Femur (tissue), 1 donor: ENCODE data around the gene MGMT.

Experiments
- DNase-seq: peaks from one replicate; pipeline ENCODE4 v3.0.0-alpha.2; 2017

The MGMT gene

DNA sequence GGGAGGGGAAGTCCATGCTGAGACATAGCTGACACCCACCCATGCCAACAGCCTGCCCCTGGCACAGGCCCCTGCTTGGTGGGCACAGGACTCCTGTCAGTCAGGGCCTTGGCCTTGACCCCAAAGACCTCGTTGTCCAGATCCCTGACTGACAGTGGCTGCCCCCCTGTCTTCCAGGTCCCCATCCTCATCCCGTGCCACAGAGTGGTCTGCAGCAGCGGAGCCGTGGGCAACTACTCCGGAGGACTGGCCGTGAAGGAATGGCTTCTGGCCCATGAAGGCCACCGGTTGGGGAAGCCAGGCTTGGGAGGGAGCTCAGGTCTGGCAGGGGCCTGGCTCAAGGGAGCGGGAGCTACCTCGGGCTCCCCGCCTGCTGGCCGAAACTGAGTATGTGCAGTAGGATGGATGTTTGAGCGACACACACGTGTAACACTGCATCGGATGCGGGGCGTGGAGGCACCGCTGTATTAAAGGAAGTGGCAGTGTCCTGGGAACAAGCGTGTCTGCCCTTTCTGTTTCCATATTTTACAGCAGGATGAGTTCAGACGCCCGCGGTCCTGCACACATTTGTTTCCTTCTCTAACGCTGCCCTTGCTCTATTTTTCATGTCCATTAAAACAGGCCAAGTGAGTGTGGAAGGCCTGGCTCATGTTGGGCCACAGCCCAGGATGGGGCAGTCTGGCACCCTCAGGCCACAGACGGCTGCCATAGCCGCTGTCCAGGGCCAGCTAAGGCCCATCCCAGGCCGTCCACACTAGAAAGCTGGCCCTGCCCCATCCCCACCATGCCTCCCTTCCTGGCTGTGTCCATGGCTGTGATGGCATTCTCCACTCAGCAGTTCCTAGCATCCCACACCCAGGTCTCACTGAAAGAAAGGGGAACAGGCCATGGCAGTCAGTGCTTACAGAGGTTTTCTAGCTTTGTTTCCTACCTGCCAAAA lies 299.8 kb downstream of the MGMT start:
- DNase-seq, result peak; percentile 18

DNA sequence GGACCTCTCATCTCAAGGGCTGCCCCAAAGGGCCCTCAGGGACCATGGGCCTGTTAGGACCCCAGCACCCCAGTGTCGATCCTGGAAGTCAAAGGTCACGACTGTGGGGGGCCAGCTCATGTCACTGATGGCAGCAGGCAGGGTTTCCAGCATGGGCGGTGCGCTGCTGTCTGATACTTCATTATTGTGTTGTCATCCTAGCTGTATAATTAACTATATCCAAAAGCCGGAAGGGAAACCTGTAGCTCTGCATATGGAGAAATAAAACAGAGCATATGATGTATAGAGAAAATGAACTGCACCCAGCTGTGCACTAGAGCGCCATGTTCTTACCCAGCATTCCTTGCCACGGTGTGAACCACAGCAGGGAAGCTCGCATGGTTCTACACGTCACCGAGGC lies 300.7 kb downstream of the MGMT start:
- DNase-seq, result no peak

DNA sequence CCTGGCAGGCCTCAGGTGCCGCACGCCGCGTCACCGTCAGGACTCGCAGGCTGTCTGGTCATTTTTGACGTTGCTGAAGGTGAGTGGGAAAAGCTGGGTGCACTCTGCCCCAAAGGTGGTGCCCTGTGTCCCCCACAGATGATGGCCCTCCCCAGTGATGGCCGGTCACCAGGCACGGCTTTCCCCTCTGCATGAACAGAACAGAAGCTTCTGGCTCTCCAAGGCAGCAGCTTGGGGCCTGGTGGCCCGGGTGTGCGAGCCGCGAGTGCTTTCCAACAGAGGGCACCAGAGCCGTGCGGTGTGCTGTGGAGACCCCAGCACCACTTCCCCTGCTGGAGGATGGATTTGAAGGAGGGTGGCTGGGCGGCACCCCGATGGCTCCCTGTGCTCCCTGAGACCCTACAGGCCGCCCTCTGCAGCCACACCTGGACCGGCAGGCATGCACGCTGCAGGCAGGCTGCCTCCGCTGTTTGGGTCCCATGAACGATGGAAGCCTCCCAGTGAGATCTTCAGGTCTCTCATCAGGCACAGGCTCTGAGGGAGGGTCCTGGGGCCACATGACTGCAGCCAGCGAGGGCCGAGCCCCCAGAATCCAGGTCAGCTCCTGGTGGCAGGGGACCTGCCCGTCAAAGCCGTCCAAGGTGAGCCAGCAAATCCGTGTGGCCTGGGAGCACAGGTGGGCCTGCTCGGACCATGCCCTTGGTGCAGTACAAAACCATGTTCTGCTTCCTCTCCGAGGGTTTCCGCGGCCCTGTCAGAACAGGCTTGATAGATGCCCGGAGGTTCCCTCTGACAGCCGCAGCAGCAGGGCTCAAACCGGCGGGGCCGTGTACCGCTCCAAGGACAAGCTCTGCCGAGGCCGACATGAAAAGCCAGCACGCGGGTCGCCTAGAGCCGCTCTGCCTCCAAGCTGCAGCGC lies 301.7 kb downstream of the MGMT start:
- peak; percentile 14 for DNase-seq

DNA sequence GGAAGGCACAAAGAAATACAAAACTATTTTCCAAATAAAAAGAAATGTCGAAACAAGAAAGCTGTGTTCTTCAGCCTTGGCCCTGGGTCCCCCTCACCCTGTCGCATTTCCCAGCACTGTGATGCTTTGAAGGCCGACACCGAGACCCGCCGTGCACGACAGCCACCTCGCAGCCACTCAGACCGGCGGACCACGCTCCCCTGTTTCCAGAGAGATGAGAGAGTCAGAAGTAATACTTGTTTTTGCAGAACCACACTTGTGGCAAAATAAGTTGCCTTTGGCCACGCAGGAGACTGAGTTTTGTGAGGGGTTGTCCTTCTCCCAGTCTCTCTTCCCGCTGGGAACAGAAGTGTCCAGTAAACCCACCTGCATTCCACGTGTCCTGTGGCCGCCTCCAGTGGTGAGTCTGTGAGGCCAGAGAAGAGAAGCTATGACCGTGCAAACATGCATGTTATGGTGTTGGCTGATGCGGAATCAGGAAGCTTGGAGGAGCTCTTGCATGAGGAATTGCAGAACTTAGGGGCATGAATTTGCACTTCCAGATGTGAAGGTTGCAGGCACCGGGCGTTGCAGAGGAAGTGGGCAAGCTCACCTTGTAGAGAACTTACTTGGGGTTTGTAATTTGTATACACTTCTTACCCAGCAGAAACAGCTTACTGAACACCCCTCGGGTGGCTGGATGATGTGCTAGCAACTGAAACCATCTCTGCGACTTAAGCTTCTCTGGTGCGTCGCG lies 302.5 kb downstream of the MGMT start:
- peak; percentile 16 for DNase-seq

DNA sequence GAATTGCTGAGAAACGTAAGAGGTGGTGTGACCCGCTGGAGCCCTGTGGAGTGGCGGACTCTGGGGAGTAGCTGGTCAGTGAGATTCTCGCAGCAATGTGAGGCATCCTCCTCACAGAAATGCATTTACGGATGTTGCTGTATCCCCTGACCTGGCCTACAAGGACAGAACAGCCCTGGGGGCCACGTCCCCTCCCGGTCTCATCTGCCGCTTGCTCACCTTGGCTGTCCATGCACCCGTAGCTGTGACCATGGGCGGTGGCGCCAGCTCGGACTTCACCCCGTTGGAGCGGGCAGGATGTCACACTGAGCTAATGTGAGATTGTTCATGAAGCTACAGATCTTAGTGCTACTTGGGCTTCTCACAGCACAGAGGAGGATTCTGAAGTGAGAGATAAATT lies 303.2 kb downstream of the MGMT start:
- DNase-seq, result peak; percentile 17

- DNase-seq, result peak; percentile 8
Measured at GRCh38 chr10:129771024-129771423, 304.0 kb downstream of the MGMT start.

- DNase-seq, result no peak
Measured at GRCh38 chr10:129771576-129771975, 304.5 kb downstream of the MGMT start.

GRCh38 chr10:129771991-129772431 lies 305.0 kb downstream of the MGMT start:
- DNase-seq, result peak; percentile 58

GRCh38 chr10:129772468-129773358 lies 305.7 kb downstream of the MGMT start:
- peak; percentile 12 for DNase-seq

DNA sequence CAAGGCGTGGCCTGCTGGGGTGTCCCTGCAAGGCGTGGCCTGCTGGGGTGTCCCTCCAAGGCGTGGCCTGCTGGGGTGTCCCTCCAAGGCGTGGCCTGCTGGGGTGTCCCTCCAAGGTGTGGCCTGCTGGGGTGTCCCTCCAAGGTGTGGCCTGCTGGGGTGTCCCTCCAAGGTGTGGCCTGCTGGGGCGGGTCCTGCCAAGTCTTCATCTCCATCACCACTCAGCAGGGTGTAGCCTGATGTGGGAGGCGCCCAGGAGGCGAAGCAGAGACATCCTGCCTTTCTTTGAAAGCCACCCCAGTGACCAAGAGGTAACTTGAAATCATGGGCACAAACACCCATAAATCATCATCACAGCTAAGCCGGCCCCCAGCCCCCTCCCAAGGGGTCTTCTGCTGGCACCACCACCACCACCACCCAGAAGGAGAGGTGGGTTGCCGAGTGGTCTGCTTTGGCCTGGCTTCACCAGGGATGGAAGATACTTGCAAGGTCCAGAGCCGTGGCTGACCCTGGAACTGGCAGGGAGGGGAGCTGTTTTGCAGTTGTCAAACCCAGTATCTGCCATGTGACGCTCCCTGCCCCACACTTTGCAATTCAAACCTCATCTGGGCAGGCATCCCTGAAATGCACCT lies 306.4 kb downstream of the MGMT start:
- peak; percentile 10 for DNase-seq

- peak; percentile 14 for DNase-seq
Measured at GRCh38 chr10:129774082-129774735, 307.2 kb downstream of the MGMT start.

- peak; percentile 8 for DNase-seq
Measured at GRCh38 chr10:129774736-129775401, 307.8 kb downstream of the MGMT start.

GRCh38 chr10:129775681-129776080 lies 308.6 kb downstream of the MGMT start:
- peak; percentile 13 for DNase-seq

DNA sequence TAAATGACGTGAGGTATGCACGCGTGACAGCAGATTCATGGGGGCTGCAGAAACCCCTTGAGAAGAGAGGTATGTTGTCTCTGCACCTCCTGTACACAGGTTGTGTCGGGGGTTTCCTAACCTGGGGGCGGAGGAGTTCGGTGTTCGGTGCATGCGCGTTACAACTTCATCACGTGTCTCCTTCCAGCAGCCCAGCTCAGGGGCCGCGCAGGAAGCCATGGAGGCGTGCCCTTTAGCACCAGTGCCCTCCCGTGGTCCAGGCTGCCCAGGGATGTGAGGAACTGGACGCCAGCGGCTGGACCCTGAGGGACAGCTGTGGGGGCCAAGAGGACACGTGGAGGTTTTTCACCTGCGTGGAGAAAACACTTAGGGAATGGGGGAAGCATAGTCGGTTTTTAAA lies 310.6 kb downstream of the MGMT start:
- DNase-seq, result no peak

- no peak for DNase-seq
Measured at GRCh38 chr10:129778571-129778970, 311.5 kb downstream of the MGMT start.

- peak; percentile 61 for DNase-seq
Measured at GRCh38 chr10:129779126-129780111, 312.4 kb downstream of the MGMT start.

DNA sequence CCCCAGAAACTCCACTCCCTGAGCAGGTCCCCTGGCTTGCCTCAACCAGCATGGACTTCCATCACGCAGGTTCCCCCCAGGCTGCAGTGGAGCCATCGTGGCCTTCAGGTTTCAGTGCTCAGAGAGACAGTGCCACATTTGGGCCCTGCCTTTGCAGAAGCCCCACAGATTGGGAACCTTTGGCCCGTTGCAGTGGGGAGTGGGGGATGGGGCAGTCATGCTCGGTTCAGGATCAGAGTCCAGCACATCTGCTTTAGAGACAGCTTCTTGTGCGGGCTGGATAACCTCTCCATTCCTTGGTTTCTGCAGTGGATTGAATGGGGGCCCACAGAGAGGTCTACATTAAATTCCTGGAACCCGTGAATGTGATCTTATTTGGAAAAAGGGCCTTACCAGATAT lies 313.2 kb downstream of the MGMT start:
- peak; percentile 48 for DNase-seq

DNA sequence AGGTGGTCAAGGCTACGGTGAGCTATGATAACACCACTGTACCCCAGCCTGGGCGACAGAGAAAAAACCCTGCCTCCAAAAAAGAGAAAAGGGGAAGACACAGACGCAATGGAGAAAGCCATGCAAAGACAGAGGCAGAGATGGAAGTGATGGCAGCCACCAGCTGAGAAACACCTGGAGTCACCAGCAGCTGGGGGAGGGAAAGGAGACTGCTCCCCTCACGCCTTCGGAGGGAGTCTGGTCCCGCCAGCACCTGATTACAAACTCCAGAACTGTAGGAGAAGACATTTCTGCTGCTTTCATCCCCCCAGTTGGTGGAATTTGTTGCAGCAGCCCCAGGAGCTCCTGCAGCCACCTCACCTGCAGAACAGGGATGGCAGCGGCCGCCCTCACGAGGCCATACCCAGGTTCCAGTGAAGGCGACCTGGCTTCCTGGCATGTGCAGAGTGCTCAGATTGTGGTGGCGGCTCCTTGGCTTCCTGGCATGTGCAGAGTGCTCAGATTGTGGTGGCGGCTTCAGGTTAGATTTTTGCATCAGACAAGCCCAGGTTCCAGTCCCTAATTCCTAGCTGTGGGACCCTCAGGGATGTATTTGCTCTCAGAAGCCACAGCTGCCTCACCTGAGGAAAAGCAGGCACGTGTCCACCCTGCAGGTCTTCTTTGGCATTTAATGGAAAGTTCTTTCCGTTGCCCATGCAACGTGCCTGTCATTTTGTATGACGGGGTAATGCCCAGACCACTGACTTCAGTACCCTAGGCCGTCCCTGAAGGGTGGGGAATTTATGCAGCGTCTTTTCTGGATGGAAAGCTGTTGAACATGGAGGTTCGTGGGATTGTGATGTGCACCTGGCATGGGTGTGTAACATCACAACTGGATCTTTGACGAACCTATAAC lies 314.1 kb downstream of the MGMT start:
- DNase-seq, result no peak
